ENCODE data around the gene SEMA4A.

- TF ChIP-seq POLR2A (IDR thresholded peaks at IDR 0.05) (no peak), CTCF (IDR thresholded peaks at IDR 0.05) (no peak), EP300 (IDR thresholded peaks at IDR 0.05) (no peak)
These were observed 14.2 kb downstream of the SEMA4A start for GRCh38 chr1:156167536-156167935.
